D721Med (cell line): ENCODE data around the gene PNMA1.

ENCODE experiments used
- DNase-seq: peaks from one replicate; pipeline ENCODE4 v3.0.0; 2011; ENCODE audit warnings: low spot score; ENCODE audit not compliant: insufficient read length
- FAIRE-seq: peaks from 2 replicates; lab custom pipeline; 2011; peaks lifted over from hg19 to GRCh38; lab: Jason Lieb, UNC
- TF ChIP-seq, protein P1 (sequence below): IDR thresholded peaks from 2 replicates; pipeline ENCODE4 v1.5.1; 2012; ENCODE audit warnings: mild to moderate bottlenecking, control low read depth; ENCODE audit not compliant: insufficient read depth; ENCODE audit errors: missing control alignments

The PNMA1 gene

DNA sequence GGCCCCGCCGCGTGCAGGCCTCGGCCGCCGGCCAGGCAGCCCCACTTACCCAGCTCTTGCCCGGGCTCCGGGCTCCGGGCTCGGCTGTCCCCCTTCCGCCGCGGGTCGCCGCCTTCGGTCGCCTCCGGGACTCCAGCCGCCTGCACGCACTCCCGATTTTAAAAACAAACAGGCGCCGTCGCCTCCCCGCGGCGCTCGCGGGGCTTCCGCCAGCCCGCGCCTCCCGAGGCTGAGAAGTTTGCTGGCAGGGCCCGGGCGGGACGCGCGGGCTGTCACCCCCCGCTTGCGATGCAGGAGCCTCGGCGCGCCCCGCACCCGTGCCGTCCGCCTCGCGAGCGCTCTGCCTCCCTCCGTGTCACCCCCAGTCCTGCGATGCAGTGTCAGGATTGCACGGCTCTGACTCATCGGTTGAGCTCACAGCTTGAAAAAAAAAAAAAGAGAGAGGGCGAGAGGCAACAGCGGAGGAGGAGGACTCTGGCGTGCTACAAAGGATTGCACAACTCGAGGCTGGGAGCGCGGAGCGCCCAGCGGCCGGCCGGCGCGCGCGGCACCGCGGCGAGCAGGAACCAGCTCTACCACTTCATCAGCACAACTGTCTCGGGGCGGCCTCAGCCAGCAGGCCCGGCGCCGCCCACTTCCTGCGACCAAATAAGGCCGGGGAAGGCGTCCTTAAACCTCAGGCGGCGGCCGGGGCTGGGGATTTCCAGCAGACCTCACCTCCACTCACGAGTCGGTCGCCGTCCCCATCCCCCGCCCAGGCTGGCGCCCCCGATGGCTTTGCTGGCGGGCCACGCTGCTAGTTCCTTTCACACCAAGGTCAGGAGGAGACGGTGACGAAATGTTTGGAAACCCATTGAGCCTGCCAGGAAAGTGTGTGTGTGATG, 45.8 kb upstream of the PNMA1 start:
- FAIRE-seq (no peak), DNase-seq (peak; percentile 89)
- TF ChIP-seq, protein P1, sequence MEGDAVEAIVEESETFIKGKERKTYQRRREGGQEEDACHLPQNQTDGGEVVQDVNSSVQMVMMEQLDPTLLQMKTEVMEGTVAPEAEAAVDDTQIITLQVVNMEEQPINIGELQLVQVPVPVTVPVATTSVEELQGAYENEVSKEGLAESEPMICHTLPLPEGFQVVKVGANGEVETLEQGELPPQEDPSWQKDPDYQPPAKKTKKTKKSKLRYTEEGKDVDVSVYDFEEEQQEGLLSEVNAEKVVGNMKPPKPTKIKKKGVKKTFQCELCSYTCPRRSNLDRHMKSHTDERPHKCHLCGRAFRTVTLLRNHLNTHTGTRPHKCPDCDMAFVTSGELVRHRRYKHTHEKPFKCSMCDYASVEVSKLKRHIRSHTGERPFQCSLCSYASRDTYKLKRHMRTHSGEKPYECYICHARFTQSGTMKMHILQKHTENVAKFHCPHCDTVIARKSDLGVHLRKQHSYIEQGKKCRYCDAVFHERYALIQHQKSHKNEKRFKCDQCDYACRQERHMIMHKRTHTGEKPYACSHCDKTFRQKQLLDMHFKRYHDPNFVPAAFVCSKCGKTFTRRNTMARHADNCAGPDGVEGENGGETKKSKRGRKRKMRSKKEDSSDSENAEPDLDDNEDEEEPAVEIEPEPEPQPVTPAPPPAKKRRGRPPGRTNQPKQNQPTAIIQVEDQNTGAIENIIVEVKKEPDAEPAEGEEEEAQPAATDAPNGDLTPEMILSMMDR = no peak

DNA sequence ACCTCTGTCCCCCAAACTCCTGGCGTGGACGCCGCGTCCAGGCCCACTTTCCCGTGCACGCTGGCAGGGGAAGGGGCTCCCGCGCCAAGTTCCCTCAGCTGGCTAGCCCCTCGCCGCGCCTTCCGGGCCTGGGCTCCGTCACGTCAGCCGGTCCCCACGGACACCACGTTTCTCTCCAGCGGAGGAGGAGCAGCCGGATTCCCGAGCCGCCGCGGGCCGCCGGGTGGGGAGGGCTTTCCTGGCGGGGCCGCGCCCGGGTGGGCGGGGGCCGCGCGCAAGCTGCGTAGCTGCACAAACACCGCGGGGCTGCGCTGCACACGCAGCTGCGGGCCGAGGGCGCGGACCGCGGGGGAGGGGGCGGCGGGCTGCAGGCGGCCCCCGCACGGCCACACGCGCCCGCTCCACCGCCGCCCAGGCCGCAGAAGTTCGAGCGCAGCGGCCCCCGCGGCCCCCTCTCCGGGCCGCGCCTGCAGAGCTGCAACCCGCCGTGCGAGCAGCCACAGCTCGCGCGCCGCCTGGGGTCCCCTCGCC, 45.1 kb upstream of the PNMA1 start:
- TF ChIP-seq, protein P1 = no peak
- FAIRE-seq = no peak
- no peak for DNase-seq

DNA sequence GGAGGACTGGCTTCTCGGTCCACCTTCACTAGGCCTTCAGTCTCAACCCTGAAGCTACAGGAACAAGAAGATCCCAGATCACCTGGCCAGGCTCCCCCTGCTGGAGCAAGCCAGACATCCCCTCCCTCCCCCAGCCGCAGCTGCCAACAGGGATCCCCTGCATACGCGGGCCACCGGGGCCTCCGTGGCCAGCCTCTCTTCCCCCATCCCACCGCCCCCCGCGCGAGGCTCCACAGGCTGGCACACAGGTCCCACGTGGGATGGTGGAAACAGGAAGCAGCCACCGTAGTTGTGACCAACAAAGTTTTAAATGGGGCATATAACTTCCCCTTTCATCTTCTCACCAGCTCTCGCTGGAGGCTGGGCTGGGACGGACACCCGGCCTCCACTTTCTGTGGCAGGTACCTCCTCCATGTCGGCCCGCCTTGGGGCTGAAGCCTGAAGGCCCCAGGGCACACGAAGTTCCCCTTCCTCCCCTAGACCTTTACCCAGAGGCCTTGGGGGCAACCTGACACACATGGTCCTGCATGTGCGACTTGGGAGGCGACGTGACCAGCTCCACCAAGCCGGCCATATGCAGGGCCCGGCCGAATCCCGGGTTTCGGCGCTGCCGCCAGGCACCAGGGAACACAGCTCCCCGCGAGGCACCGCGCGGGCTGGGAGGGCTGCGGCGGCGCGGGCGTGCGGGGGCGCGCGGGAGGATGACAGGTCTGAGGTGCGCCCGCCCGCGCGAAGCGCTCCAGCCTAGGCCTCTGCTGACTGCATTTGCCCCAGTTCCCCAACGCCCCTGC, 44.4 kb upstream of the PNMA1 start:
- peak; percentile 82 for DNase-seq
- TF ChIP-seq, protein P1 = peak; percentile 54
- FAIRE-seq = no peak

DNA sequence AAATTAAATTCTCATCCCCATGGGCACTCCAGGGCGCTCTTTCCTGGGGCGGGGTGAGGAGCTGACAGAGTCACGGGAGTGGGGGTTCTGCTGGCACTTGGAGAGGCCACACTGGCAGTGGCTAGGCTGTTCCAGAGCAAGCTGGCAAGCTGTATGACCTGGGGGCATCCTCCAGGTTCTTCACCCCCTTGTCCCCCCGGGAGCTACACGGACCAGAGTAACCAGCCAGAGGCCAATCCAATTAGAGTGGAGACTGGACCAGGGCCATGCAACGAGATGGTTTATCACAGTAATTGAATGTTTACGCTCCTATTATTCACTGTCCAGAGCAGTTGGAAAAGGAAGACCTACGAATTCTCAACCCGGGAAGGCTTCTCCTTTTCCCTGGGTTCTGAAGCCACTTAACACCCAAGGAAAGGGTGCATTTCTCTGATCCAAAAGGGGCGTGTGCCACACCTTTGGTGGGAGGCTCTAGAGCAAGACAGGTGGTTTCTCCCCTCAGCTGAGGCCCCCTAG, 43.8 kb upstream of the PNMA1 start:
- FAIRE-seq (no peak), DNase-seq (no peak)
- TF ChIP-seq, protein P1 = no peak

DNA sequence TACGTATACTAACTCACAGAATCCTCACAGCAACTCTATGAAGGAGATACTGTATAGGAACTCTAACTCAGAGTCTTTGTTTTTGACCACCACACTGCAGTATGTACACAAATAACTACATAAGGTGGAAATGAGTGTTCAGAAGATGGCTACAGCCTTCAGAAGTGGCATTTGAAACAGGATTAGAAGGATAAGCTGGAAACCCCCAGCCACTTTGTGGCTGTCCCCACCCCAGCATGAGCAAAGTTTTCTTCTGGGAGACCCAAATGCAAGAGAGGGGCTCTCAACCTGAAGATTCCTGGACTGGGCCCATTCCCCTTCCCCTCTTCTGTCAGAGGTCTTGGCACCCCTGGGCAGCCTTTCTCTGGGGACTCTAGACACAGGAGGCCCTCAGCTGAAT, 43.2 kb upstream of the PNMA1 start:
- DNase-seq (no peak), FAIRE-seq (no peak)
- TF ChIP-seq, protein P1 = no peak

DNA sequence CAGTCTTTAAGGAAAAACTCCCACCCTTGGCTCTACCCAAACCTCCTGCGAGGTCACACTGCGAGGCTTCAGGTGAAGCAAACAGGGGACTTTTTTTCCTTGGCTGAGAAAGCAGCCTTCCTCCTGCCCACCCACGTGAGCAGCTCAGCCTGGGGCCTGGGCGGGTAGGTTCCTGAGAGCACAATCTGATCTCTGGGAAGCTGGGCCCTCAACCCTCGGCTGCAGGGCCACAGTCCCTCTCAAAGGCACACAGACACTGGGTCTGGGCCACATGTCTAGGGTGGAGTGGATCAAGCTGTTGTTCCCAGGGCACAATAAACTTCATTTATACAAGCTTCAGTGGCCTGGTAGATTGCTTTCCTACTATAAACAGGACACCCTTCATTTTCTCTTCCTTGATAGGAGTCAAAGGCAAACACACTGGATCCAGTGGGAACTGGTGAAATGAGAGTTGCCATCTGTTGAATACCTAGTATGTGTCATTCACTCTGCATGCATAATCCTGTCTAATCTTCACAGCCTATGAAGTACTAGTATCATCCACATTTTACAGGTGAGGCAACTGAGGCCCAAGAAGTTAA, 41.3 kb upstream of the PNMA1 start:
- FAIRE-seq (no peak), DNase-seq (peak; percentile 45)
- TF ChIP-seq, protein P1 = no peak
